H9 (cell line): ENCODE results near the gene FNDC3B. TPM values are rescaled to one million over a fixed set of nuclear protein-coding genes. Genes with fewer than 3 reads are reported as not detected.

Experiments used
- DNase-seq: peaks from one replicate; pipeline ENCODE4 v3.0.0-alpha.2; 2017
- H2AFZ ChIP-seq: one replicate; pipeline ENCODE4 v1.6.1; 2013; ENCODE audit warnings: mild to moderate bottlenecking, low read length, control low read depth, moderate library complexity
- H2AK5ac ChIP-seq: 2 replicates; pipeline ENCODE4 v1.6.1; 2013; ENCODE audit warnings: low read length, control low read depth, mixed read lengths; ENCODE audit not compliant: insufficient read length
- H2BK120ac ChIP-seq: one replicate; pipeline ENCODE4 v1.6.1; 2013; ENCODE audit warnings: low read depth, mild to moderate bottlenecking, low read length, control low read depth, inconsistent platforms; ENCODE audit not compliant: poor library complexity, severe bottlenecking
- H2BK12ac ChIP-seq: 2 replicates; pipeline ENCODE4 v1.6.1; 2013; ENCODE audit warnings: low read length, control low read depth, mixed read lengths, low read depth; ENCODE audit not compliant: insufficient read length
- H2BK15ac ChIP-seq: 2 replicates; pipeline ENCODE4 v1.6.1; 2013; ENCODE audit warnings: low read depth, low read length, control low read depth
- H2BK20ac ChIP-seq: one replicate; pipeline ENCODE4 v1.6.1; 2013; ENCODE audit warnings: low read depth, mild to moderate bottlenecking, low read length, control low read depth, inconsistent platforms; ENCODE audit not compliant: poor library complexity, severe bottlenecking
- H2BK5ac ChIP-seq: 2 replicates; pipeline ENCODE4 v1.6.1; 2013; ENCODE audit warnings: low read length, control low read depth, mixed read lengths; ENCODE audit not compliant: insufficient read length
- H3K14ac ChIP-seq: 2 replicates; pipeline ENCODE4 v1.6.1; 2013; ENCODE audit warnings: low read length, control low read depth; ENCODE audit not compliant: insufficient read depth
- H3K18ac ChIP-seq: 2 replicates; pipeline ENCODE4 v1.6.1; 2013; ENCODE audit warnings: low read depth, mild to moderate bottlenecking, mixed read lengths, low read length, control low read depth; ENCODE audit not compliant: insufficient read length
- H3K23ac ChIP-seq: 2 replicates; pipeline ENCODE4 v1.6.1; 2013; ENCODE audit warnings: low read length, control low read depth, mixed read lengths, low read depth; ENCODE audit not compliant: insufficient read length
- H3K23me2 ChIP-seq: 2 replicates; pipeline ENCODE4 v1.6.1; 2013; ENCODE audit warnings: low read depth, mild to moderate bottlenecking, mixed read lengths, low read length, control low read depth; ENCODE audit not compliant: insufficient read length, poor library complexity, severe bottlenecking
- H3K27ac ChIP-seq: 2 replicates; pipeline ENCODE4 v1.5.1; 2013; ENCODE audit warnings: low read length, control low read depth, mixed read lengths, low read depth; ENCODE audit not compliant: insufficient read length
- H3K27me3 ChIP-seq: 2 replicates; pipeline ENCODE4 v1.6.1; 2013; ENCODE audit warnings: low read length, control low read depth, inconsistent platforms; ENCODE audit not compliant: insufficient read depth
- H3K4ac ChIP-seq: 2 replicates; pipeline ENCODE4 v1.6.1; 2013; ENCODE audit warnings: low read depth, mild to moderate bottlenecking, control low read depth, inconsistent platforms, low read length, moderate library complexity
- H3K4me1 ChIP-seq: 2 replicates; pipeline ENCODE4 v1.6.1; 2013; ENCODE audit warnings: low read length, control low read depth, inconsistent platforms; ENCODE audit not compliant: insufficient read depth
- H3K4me2 ChIP-seq: 2 replicates; pipeline ENCODE4 v1.6.1; 2013; ENCODE audit warnings: low read length, control low read depth, mixed read lengths; ENCODE audit not compliant: insufficient read length, insufficient read depth
- H3K56ac ChIP-seq: 2 replicates; pipeline ENCODE4 v1.6.1; 2013; ENCODE audit warnings: low read depth, mild to moderate bottlenecking, mixed read lengths, low read length, control low read depth; ENCODE audit not compliant: insufficient read length
- H3K79me1 ChIP-seq: 2 replicates; pipeline ENCODE4 v1.6.1; 2013; ENCODE audit warnings: low read depth, mild to moderate bottlenecking, moderate library complexity, low read length, control low read depth, inconsistent platforms; ENCODE audit not compliant: insufficient read depth, poor library complexity, severe bottlenecking
- H3K79me2 ChIP-seq: 2 replicates; pipeline ENCODE4 v1.6.1; 2013; ENCODE audit warnings: low read length, control low read depth, inconsistent platforms; ENCODE audit not compliant: insufficient read depth
- H3K9ac ChIP-seq: 2 replicates; pipeline ENCODE4 v1.6.1; 2013; ENCODE audit warnings: low read length, control low read depth, mixed read lengths; ENCODE audit not compliant: insufficient read length; ENCODE audit errors: extremely low read depth
- H3K9me3 ChIP-seq: one replicate; pipeline ENCODE4 v1.6.1; 2013; ENCODE audit warnings: low read depth, low read length, inconsistent platforms; ENCODE audit not compliant: control insufficient read depth
- H3T11ph ChIP-seq: one replicate; pipeline ENCODE4 v1.6.1; 2013; ENCODE audit warnings: mild to moderate bottlenecking, low read length, control low read depth, inconsistent platforms
- H4K20me1 ChIP-seq: one replicate; pipeline ENCODE4 v1.6.1; 2013; ENCODE audit not compliant: control insufficient read depth, insufficient read length, insufficient read depth
- H4K5ac ChIP-seq: 2 replicates; pipeline ENCODE4 v1.6.1; 2013; ENCODE audit warnings: low read depth, mild to moderate bottlenecking, mixed read lengths, low read length, control low read depth; ENCODE audit not compliant: insufficient read length
- H4K8ac ChIP-seq: replicated peaks from 2 replicates; pipeline ENCODE4 v1.6.1; 2013; ENCODE audit warnings: low read length, control low read depth, mixed read lengths, low read depth; ENCODE audit not compliant: insufficient read length
- H4K91ac ChIP-seq: 2 replicates; pipeline ENCODE4 v1.6.1; 2013; ENCODE audit warnings: low read depth, mild to moderate bottlenecking, moderate library complexity, mixed read lengths, low read length, control low read depth; ENCODE audit not compliant: insufficient read length
- H3K27ac Mint-ChIP-seq, 3 experiments: 2 replicates in 2 of 3; 3 replicates in 1 of 3; pipeline ENCODE4 v1.8.0; 2020 to 2021; ENCODE audit warnings: mixed read lengths in 3 of 3, mild to moderate bottlenecking in 1 of 3, moderate library complexity in 1 of 3
- H3K27me3 Mint-ChIP-seq: 2 replicates; pipeline ENCODE4 v1.8.0; 2021; ENCODE audit warnings: low read depth, mild to moderate bottlenecking, moderate library complexity, mixed read lengths
- H3K36me3 Mint-ChIP-seq, 3 experiments: 2 replicates in 2 of 3; 3 replicates in 1 of 3; pipeline ENCODE4 v1.8.0; 2020 to 2021; ENCODE audit warnings: low read depth in 3 of 3, mixed read lengths in 3 of 3; ENCODE audit not compliant: insufficient read depth in 1 of 3
- H3K4me1 Mint-ChIP-seq, 2 experiments: 2 replicates each; pipeline ENCODE4 v1.8.0; 2020; ENCODE audit warnings: mixed read lengths in 2 of 2
- H3K4me3 Mint-ChIP-seq, 2 experiments: 2 replicates in 1 of 2; 3 replicates in 1 of 2; pipeline ENCODE4 v1.8.0; 2020 to 2021; ENCODE audit warnings: mild to moderate bottlenecking in 2 of 2, mixed read lengths in 2 of 2, moderate library complexity in 1 of 2
- H3K9me3 Mint-ChIP-seq, 2 experiments: 2 replicates in 1 of 2; 3 replicates in 1 of 2; pipeline ENCODE4 v1.8.0; 2020; ENCODE audit warnings: mild to moderate bottlenecking in 2 of 2, mixed read lengths in 2 of 2, moderate library complexity in 1 of 2
- CTCF ChIP-seq: fragments of 200-600 bp; sonication (generic); conservative IDR thresholded peaks from 3 replicates; pipeline ENCODE4 v1.8.0; 2021; ENCODE audit warnings: antibody characterized with exemption, mild to moderate bottlenecking
- WGBS: extraction: QIAGEN DNeasy Blood & Tissue Kit; methylation state at CpG from one replicate; pipeline ENCODE4 v1.1.7; 2013; ENCODE audit warnings: missing lambda C conversion rate, low lambda C conversion rate, mixed read lengths; ENCODE audit not compliant: insufficient read length; ENCODE audit errors: extremely low coverage; 5-methylcytosine and 5-hydroxymethylcytosine counted together
- total RNA-seq: library from RNA; stranded (reverse); gene quantifications from 2 replicates; pipeline ENCODE4 v1.2.1, GENCODE V29; 2021

FNDC3B gene
- total RNA-seq, 1 experiment from 2014 or later = 43.8 TPM

- H3K4me1 ChIP-seq = no peaks in the 10 kb centered on the region
Measured at GRCh38 chr3:172346161-172346560, 306.8 kb downstream of the FNDC3B start.

More at GRCh38 chr3:172346161-172346560, 306.8 kb downstream of the FNDC3B start:
- Histone ChIP-seq H2AFZ (no peak overlapping the region), H2BK20ac (no peak overlapping the region), H3K18ac (no peak overlapping the region), H3K27me3 (no peaks in the 10 kb centered on the region), H3K4ac (no peak overlapping the region), H4K5ac (no peak overlapping the region), H3T11ph (no peak overlapping the region), H3K79me1 (no peaks in the 10 kb centered on the region), H3K23ac (no peak overlapping the region), H3K23me2 (no peaks in the 10 kb centered on the region), H4K20me1 (no peaks in the 10 kb centered on the region), H2BK15ac (no peak overlapping the region), H4K91ac (no peak overlapping the region), H2BK5ac (no peak overlapping the region), H3K27ac (no peak overlapping the region), H3K4me2 (no peak overlapping the region), H2BK12ac (no peak overlapping the region), H3K79me2 (no peaks in the 10 kb centered on the region), H3K56ac (no peak overlapping the region), H3K9me3 (no peaks in the 10 kb centered on the region), H4K8ac (no peak overlapping the region), H2BK120ac (no peak overlapping the region), H2AK5ac (no peak overlapping the region), H3K9ac (no peak overlapping the region), H3K14ac (no peak overlapping the region)
- Mint-ChIP-seq H3K36me3 (peaks cover 14 to 67% (median 64%) of the 10 kb centered on the region in 3 experiments), H3K4me3 (no peak overlapping the region), H3K27ac (no peak overlapping the region), H3K9me3 (no peaks in the 10 kb centered on the region), H3K27me3 (no peaks in the 10 kb centered on the region), H3K4me1 (no peaks in the 10 kb centered on the region)
- WGBS = no CpG with 5 or more reads among the region's 3 CpGs
- DNase-seq = no peak
- no peak for TF ChIP-seq CTCF
